CD4-positive, alpha-beta T cell treated with Interferon gamma for 1 hour (primary cell): Measurements from ENCODE around the gene COMMD1.
"Not testable (repeated sequence)": the region's sequence is repeated elsewhere in the genome, so short reads cannot be mapped to it uniquely, and the experiment has no call there.

Source experiments
- DNase-seq: peaks from one replicate; pipeline ENCODE4 v3.0.0-alpha.2; 2020

COMMD1 gene

DNA sequence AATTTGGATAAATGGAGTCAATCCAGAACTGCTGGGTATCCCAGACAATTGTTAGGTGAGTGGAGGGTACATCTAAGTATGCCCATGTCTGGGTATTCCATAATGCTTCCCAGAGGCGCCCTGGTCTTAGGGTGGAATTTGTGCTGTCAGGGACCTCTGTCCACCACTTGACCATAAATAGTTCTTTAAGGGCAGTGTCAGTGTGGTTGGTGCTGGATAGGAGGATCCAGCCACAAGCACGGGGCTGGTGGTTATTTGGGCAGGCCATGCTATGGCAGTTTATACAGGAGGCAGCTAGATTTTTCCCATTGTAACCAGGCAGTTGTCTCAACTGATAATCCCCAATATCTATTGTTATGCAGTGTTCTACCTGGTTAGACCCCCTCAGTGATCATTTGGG lies 186.0 kb downstream of the COMMD1 start:
- no peak for DNase-seq

GRCh38 chr2:62099050-62099449 lies 193.6 kb downstream of the COMMD1 start:
- DNase-seq = no peak

GRCh38 chr2:62099523-62100175 lies 194.2 kb downstream of the COMMD1 start:
- no peak for DNase-seq

- no peak for DNase-seq
Observed at GRCh38 chr2:62101886-62102285, 196.4 kb downstream of the COMMD1 start.

DNA sequence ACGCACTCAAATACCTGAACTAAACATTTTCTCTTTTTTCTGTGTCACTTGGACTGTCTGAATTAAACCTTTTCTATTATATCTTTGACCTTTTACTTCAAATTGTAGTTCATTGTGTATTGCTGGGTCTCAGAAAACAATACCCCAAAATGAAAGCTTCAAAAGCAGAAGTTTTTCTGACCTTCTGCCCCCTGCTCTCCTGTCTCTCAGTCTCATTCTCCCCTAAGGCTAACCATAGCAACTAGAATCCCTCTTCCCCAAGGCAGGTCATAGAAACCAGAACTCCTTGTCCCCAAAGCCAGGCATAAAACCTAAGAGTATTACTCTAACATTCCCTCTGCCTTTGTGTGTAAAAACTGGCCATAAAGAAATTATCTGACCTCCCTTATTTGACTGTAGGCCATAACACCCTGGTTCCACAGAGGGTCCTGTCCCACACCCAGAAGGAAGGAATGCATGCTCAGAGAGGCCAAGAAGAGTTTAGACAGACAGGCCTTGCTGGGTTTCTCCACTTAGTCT lies 197.0 kb downstream of the COMMD1 start:
- no peak for DNase-seq

DNA sequence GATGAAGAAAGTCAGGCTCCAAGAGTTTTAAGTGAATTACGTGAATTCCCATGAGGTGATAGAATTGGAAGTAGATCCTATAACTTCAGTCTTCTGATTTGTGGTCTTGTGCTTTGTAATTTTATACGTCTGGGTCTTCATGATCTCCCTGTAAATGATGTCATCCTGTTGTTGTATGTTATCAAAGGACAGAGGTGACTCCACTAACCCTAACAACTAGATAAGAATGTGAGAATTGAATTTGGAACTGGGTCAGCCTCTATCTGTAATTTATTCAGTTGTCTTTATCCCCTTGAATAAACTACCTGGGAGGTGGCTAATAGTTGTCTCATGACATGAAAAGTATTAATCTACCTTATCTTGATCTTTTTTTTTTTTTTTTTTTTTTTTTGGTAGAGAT lies 204.1 kb downstream of the COMMD1 start:
- DNase-seq = no peak

GRCh38 chr2:62110415-62111025 lies 205.0 kb downstream of the COMMD1 start:
- DNase-seq = no peak

DNA sequence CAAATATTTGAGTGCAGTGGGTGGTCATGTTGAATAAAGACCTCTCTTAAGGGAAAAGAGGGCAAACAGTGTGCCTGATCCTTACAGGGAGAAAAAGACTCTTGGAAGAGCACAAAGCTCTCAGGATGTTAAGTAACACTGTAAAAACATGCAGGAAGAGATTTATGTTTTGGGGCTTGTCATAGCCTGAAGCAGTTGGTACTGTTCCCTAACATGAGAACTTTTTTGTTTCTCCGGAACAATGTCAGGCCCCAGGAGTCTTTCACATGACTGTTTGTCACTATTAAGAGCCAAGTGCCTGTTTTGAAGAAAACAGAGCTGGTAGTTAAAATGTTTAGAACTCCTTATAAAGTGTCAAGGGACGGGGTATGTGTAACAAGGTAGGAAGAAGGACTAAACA lies 206.7 kb downstream of the COMMD1 start:
- no peak for DNase-seq

- DNase-seq = no peak
Observed at GRCh38 chr2:62114564-62114963, 209.1 kb downstream of the COMMD1 start.

DNA sequence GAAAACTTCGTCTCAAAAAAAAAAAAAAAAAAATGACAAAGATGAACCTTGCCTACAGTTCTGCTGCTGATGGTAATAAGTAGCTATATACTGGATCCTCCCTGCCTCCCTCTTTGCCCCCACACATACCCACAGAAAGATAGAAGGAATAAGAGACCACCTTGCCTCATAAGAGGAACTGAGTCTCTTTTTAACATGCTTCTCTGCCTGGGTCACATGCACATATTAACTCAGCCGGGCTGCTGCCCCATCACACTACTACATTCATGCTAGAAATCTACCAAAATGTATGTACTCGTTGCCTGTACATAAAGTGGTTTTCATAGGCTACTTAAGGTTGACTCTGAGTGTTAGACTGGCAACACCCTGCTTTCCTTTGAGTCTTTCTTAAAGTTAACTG lies 211.5 kb downstream of the COMMD1 start:
- DNase-seq = no peak

DNA sequence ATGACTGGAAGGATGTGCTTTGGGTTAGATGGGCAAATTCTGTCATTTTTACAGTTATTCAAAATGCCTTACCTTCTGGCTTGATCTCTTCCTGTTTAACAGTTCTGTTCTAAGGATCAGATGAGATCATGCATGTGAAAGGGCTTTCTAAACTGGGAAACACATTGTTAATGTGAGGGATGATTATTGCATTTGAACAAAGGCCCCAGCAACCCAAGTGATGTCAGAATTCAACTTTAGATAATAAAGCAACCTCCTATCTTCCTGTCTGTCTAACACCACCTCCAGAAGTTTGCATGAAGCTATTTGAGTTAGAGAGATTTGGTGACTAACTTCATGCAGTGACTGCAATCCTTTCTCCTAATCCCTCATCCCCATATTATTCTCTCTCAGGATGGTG lies 212.7 kb downstream of the COMMD1 start:
- DNase-seq = no peak

GRCh38 chr2:62119311-62119974 lies 214.0 kb downstream of the COMMD1 start:
- no peak for DNase-seq

DNA sequence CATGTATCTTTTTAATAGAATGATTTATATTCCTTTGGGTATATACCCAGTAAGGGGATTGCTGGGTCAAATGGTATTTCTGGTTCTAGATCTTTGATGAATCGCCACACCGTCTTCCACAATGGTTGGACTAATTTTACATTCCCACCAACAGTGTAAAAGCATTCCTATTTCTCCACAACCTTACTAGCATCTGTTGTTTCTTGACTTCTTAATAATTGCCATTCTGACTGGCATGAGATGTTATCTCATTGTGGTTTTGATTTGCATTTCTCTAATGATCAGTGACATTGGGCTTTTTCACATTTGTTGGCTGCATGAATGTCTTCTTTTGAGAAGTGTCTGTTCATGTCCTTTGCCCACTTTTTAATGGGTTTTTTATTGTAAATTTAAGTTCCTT lies 220.8 kb downstream of the COMMD1 start:
- not testable (repeated sequence) for DNase-seq

DNA sequence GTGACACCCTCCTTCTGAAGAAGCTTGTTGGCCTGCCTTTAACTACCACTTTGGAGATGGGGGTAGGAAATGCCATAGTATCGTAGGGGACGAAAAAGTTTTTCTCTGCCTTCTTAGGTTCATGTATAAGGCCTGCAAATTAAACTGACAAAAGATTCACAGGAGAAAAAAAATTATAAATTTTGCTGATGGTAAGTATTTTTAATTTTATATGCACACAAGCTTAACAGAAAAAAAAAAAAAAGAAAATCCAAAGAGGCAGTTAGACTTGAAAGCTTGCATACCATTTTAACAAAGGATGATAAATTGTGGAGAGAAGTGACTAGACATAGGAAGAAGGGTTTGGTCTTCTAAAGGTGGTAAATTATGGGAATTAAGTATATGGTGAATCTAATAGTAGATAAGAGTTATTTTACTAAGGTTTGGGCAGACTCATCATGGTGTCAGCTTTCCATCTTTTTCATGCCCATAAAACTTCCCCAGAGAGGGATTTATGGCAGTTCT lies 227.9 kb downstream of the COMMD1 start:
- no peak for DNase-seq

DNA sequence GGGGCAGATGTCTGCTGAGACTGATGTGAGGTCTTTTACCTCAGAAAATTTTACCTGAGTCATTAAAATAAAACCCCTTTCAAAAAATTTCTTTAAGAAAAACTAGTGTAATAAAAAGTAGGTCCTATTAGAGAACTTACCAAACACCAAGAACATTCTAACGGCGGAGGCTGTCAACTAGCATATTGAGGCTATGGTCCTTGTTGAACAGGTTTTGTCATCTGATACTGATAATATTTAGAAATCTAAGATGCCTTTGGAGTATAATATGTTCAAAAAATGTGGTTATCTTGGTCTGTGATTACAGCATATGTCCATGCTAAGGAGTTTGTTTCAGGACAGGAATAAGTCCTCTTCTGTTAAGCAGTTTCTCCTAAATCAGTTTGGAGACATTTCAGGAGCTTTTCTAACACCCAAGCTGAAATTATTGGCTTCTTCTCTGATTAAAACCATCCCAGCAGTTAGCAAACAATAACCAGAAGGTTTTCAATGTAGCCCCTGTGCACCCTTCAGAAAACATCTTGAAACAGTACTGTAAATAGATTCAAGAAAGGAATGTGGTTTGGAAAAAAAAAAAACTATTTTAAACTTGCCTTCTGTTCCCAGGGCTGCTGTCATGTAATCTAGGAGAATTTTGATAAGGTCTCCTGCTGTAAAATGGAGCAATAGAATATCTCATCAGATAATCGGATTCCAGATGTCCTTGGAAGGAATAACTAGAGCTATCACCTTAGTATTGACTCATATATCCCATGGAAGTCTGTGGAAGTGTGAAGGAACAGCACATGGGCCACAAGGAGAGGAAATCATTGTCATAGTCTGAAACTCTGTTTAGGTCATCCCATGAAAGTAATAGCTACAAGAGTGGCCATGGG lies 231.7 kb downstream of the COMMD1 start:
- no peak for DNase-seq

DNA sequence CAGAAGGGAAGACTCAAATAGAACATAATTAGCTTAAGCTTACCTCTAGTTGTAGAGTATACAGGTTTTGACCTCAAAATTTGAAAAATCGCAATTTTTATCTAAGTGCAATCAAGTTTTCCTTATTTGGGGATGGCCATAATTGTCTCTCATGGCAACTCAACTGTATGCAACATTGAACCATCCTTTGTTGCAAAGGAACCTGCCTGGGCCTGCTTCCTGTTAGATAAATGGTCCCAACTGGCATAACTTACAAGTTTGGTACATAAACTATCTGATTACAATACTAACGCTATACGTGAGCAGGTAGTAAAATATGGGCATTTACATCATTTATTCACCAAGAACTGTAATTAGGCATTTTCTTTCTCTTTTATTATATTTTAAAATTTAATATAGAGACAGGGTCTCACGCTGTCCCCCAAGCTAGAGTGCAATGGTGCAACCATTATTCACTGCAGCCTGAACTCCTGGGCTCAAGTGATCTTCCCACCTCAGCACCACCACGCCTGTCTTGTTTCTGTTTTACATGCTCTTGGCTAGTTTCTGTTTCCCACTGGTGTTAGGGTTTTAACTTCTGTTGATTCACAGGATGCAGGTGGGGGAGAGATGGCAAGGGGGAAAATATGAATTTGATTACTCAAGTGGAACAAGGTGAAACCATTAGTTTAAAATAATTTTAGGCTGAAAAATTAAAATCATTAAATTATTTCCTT lies 235.1 kb downstream of the COMMD1 start:
- no peak for DNase-seq

- DNase-seq = no peak
Observed at GRCh38 chr2:62141142-62141740, 235.8 kb downstream of the COMMD1 start.

GRCh38 chr2:62142054-62142453 lies 236.6 kb downstream of the COMMD1 start:
- DNase-seq = no peak

DNA sequence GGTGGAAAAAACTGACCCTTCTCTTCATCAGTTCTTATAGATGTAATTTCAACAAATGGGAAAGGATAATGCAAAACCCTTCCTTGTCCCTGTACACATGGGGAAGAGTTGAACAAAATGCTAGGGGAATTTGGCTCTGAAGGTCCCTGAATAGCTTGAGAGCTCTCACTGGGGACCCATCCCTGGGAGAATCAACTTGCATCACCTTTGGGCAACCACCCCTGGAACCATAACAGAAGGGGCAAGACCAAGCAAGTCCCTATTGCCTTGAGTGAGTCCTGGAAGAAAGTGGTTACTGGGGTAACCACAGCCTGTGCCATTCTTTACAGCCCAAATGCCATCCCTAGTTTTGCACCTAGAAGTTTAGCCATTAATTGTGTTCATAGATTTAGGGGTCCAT lies 238.2 kb downstream of the COMMD1 start:
- no peak for DNase-seq

DNA sequence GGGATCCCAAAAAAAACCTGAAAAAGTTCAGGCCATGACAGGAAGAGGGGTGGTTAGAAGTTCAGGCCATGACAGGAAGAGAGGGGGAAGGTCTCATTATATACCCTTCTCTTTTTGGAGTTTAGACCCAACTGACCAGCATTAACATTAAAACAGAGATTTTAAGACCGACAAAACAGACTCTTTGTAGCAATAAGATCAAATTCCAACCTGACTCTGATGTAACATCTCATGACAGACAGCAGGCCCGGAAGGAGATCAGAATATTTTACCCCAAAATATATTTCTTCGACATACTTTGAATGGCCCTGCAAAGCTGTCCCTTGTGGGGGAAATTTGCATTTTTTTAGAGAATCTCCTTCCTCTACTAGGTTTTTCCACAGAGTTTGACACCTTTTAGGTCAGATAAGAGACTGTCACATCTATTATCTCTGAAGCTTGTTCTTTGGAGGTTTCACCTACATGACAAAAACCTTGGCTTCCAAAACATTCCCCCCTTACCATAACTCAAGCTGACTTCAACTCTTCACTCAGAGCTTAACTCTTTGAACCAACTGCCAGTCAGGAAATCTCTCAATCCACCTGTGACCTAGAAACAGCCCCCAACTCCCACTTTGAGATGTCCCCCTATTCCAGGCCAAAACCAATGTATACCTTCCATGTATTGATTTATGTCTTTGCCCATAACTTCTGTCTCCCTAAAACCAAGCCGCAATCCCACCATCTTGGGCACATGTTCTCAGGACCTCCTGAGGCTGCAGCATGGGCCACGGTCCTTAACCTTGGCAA lies 239.4 kb downstream of the COMMD1 start:
- no peak for DNase-seq

DNA sequence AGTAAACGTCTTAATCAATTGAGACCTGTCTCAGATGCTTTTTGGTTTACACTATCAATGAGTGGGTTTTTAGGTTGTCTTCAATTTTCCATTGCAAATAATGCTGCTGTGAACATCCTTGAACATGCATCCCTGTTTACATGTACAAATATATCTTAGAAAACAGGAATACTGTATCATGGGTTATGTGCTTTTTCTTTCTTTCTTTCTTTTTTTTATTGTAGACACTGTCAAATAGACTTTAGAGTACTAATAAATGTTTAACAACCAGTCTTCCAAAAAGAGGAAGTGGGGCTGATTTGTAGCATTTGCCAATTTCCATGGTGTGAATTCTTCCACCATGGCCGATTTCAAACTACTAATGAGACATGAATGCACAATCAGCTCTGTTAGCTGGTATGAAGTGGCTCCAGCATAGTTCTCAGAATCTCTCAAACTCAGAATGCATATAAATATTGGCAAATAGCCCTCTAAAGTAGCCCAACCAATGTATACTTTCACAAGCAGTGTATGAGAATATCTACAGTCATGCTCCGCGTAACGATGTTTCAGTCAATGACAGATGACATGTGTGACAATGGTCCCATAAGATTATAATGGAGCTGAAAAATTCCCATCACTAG lies 240.1 kb downstream of the COMMD1 start:
- no peak for DNase-seq
